HL-60 (cell line): ENCODE measurements around the gene APBB2.

Experiments used
- DNase-seq, 2 experiments: peaks; one replicate each; pipeline ENCODE4 v3.0.0-alpha.2; 2010 to 2020; ENCODE audit warnings: low read depth in 1 of 2, low spot score in 1 of 2
- H3K27ac ChIP-seq: fragments of 250-450 bp; sonication (Bioruptor Pico); replicated peaks from 2 replicates; pipeline ENCODE4 v1.5.1; 2020; ENCODE audit warnings: mild to moderate bottlenecking, moderate library complexity
- H3K27me3 ChIP-seq: fragments of 250-450 bp; sonication (Bioruptor Pico); 2 replicates; pipeline ENCODE4 v1.5.1; 2021; ENCODE audit warnings: mild to moderate bottlenecking, moderate library complexity; ENCODE audit not compliant: insufficient read depth, poor library complexity, severe bottlenecking
- H3K4me3 ChIP-seq: replicated peaks from 2 replicates; pipeline ENCODE4 v1.5.1; 2011; ENCODE audit warnings: mild to moderate bottlenecking, control low read depth, low read length; ENCODE audit not compliant: insufficient read depth
- CTCF ChIP-seq: IDR thresholded peaks from one replicate; pipeline ENCODE4 v1.5.1; 2011; ENCODE audit warnings: low read length, control low read depth, inconsistent platforms; ENCODE audit not compliant: insufficient read depth
- GABPA ChIP-seq: IDR thresholded peaks from 2 replicates; pipeline ENCODE4 v1.6.1; 2012; ENCODE audit warnings: low read depth
- POLR2AphosphoS5 ChIP-seq: IDR thresholded peaks from 2 replicates; pipeline ENCODE4 v1.6.1; 2012; ENCODE audit warnings: low read depth
- REST ChIP-seq: IDR thresholded peaks from 2 replicates; pipeline ENCODE4 v1.6.1; 2012; ENCODE audit warnings: low read depth; ENCODE audit not compliant: insufficient replicate concordance
- SPI1 ChIP-seq: IDR thresholded peaks from 2 replicates; pipeline ENCODE4 v1.6.1; 2012; ENCODE audit warnings: low read depth, mild to moderate bottlenecking, borderline replicate concordance

Gene APBB2

DNA sequence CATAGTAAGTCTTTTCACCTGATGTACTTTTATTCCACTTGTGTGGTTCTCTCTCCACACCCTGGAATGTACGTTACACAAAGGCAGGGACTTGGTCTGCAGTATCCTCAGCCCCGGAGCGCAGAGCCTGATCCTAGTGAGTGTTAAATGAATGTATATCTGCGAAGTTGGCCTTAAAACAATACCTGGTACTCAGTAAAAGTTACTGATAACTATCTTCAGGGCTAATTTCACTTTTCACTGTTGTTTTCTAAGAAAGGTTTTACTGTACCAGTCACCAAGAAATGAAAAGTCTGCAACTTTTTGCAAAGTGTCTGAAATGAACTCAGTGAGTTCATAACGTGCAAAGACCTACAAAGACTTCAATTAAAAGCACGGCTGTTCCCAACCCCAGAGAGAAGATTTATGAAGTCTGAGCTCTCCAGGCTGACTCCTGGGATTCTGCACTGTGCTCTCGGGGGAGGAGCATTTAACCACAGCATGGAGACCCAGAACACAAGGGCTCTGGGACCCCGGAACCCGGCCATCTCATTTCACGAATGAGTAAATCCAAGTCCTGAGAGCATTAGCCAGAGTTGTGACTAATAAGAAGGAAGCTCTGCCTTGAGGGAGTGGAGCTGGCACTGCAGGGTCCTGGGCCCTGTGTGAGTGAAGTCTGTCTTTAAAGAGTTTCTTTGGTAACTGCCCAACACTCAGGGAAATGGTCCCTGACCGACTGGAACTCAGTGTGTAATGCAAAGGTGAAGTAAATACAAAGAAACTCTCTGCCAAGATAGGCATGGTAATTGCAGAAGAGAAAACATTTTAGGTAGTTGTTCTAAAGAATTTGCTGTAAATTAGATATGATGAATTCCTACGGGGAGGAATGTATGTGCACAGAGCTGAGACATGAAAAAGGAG lies 298.8 kb downstream of the APBB2 start:
- TF ChIP-seq SPI1 (no peak), POLR2AphosphoS5 (no peak), CTCF (no peak), REST (no peak), GABPA (no peak)
- Histone ChIP-seq H3K27me3 (no peaks in the 10 kb centered on the region), H3K27ac (no peak overlapping the region), H3K4me3 (no peak overlapping the region)
- DNase-seq, result no peak

- no peak for TF ChIP-seq SPI1
- no peak for TF ChIP-seq CTCF
- TF ChIP-seq REST, result no peak
- no peak for TF ChIP-seq POLR2AphosphoS5
- TF ChIP-seq GABPA, result no peak
- H3K4me3 ChIP-seq, result no peak overlapping the region
- no peak for DNase-seq
- no peaks in the 10 kb centered on the region for H3K27me3 ChIP-seq
- H3K27ac ChIP-seq, result no peak overlapping the region
Observed at GRCh38 chr4:40912460-40913184, 301.7 kb downstream of the APBB2 start.

DNA sequence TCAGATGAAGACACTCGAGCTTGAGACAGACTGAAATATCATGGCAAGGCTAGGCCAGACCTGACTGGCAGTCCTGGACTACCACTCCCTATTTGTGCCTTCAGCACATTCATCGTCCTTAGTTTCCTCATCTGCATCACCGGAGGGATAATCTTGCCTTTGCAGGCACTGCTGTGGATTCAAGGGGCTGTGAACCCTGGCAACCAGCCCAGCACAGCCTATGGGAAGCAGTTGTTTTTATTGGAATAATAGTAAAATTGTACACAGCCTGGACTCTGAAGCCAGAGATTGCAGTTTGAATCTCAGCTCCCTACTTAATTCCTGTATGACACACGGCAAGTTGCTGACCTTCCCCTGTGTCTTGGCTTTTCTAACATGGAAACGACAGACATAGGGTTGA lies 303.6 kb downstream of the APBB2 start:
- no peaks in the 10 kb centered on the region for H3K27me3 ChIP-seq
- DNase-seq, result no peak
- TF ChIP-seq POLR2AphosphoS5 (no peak), CTCF (no peak), REST (no peak), GABPA (no peak), SPI1 (no peak)
- no peak overlapping the region for H3K4me3 ChIP-seq
- H3K27ac ChIP-seq, result no peak overlapping the region
